ENCODE data around the gene NPHP4. TPM values are rescaled to one million over a fixed set of nuclear protein-coding genes. Genes with fewer than 3 reads are reported as not detected.

NPHP4 gene
- total RNA-seq, 2 experiments from 2014 or later: 11.4 to 12.6 TPM

- no peak for DNase-seq
- Mint-ChIP-seq H3K4me3 (no peak overlapping the region), H3K27me3 (no peaks in the 10 kb centered on the region)
Measured at GRCh38 chr1:5921129-5921528, 71.1 kb downstream of the NPHP4 start.

GRCh38 chr1:5920201-5920600 is 72.0 kb downstream of the NPHP4 start:
- peaks cover 8% of the 10 kb centered on the region for H3K36me3 Mint-ChIP-seq
- no peak overlapping the region for H3K4me3 Mint-ChIP-seq
- no peak for DNase-seq
- no peaks in the 10 kb centered on the region for H3K9me3 Mint-ChIP-seq
- H3K27ac Mint-ChIP-seq: no peak overlapping the region
- peaks cover 7% of the 10 kb centered on the region for H3K4me1 Mint-ChIP-seq
- no peaks in the 10 kb centered on the region for H3K27me3 Mint-ChIP-seq

More at GRCh38 chr1:5921129-5921528, 71.1 kb downstream of the NPHP4 start:
- no peak overlapping the region for H3K27ac Mint-ChIP-seq
- peaks cover 8% of the 10 kb centered on the region for H3K36me3 Mint-ChIP-seq
- H3K9me3 Mint-ChIP-seq: no peaks in the 10 kb centered on the region
- H3K4me1 Mint-ChIP-seq: peaks cover 1% of the 10 kb centered on the region

GRCh38 chr1:5918275-5918649 is 74.0 kb downstream of the NPHP4 start:
- no peak for DNase-seq
- no peak overlapping the region for H3K27ac Mint-ChIP-seq
- no peaks in the 10 kb centered on the region for H3K9me3 Mint-ChIP-seq
- H3K27me3 Mint-ChIP-seq: no peaks in the 10 kb centered on the region
- H3K36me3 Mint-ChIP-seq: peaks cover 2% of the 10 kb centered on the region
- H3K4me3 Mint-ChIP-seq: no peak overlapping the region
- H3K4me1 Mint-ChIP-seq: peaks cover 7% of the 10 kb centered on the region

- no peak overlapping the region for H3K27ac Mint-ChIP-seq
- H3K27me3 Mint-ChIP-seq: no peaks in the 10 kb centered on the region
- H3K4me1 Mint-ChIP-seq: peaks cover 7% of the 10 kb centered on the region
- H3K9me3 Mint-ChIP-seq: no peaks in the 10 kb centered on the region
- no peak for DNase-seq
- H3K36me3 Mint-ChIP-seq: no peaks in the 10 kb centered on the region
- H3K4me3 Mint-ChIP-seq: no peak overlapping the region
Measured at GRCh38 chr1:5917591-5918274, 74.5 kb downstream of the NPHP4 start.

GRCh38 chr1:5917281-5917590 is 75.0 kb downstream of the NPHP4 start:
- Mint-ChIP-seq H3K36me3 (no peaks in the 10 kb centered on the region), H3K4me3 (no peak overlapping the region), H3K27ac (no peak overlapping the region), H3K9me3 (no peaks in the 10 kb centered on the region), H3K27me3 (no peaks in the 10 kb centered on the region), H3K4me1 (peaks cover 7% of the 10 kb centered on the region)
- no peak for DNase-seq

GRCh38 chr1:5916572-5917280 is 75.5 kb downstream of the NPHP4 start:
- no peak overlapping the region for H3K4me3 Mint-ChIP-seq
- no peaks in the 10 kb centered on the region for H3K36me3 Mint-ChIP-seq
- H3K27me3 Mint-ChIP-seq: no peaks in the 10 kb centered on the region
- H3K4me1 Mint-ChIP-seq: peaks cover 7% of the 10 kb centered on the region
- no peak for DNase-seq
- no peaks in the 10 kb centered on the region for H3K9me3 Mint-ChIP-seq
- no peak overlapping the region for H3K27ac Mint-ChIP-seq

- no peaks in the 10 kb centered on the region for H3K9me3 Mint-ChIP-seq
- H3K27ac Mint-ChIP-seq: no peak overlapping the region
- no peaks in the 10 kb centered on the region for H3K27me3 Mint-ChIP-seq
- H3K4me3 Mint-ChIP-seq: no peak overlapping the region
- H3K4me1 Mint-ChIP-seq: peaks cover 7% of the 10 kb centered on the region
- no peak for DNase-seq
- no peaks in the 10 kb centered on the region for H3K36me3 Mint-ChIP-seq
Measured at GRCh38 chr1:5915587-5916571, 76.3 kb downstream of the NPHP4 start.

- Mint-ChIP-seq H3K27ac (no peak overlapping the region), H3K4me3 (no peak overlapping the region), H3K27me3 (no peaks in the 10 kb centered on the region), H3K36me3 (no peaks in the 10 kb centered on the region), H3K4me1 (peaks cover 7% of the 10 kb centered on the region), H3K9me3 (no peaks in the 10 kb centered on the region)
- no peak for DNase-seq
Measured at GRCh38 chr1:5914676-5915365, 77.4 kb downstream of the NPHP4 start.

- no peak overlapping the region for H3K27ac Mint-ChIP-seq
- no peaks in the 10 kb centered on the region for H3K36me3 Mint-ChIP-seq
- H3K4me3 Mint-ChIP-seq: no peak overlapping the region
- no peaks in the 10 kb centered on the region for H3K27me3 Mint-ChIP-seq
- peaks cover 7% of the 10 kb centered on the region for H3K4me1 Mint-ChIP-seq
- no peak for DNase-seq
- no peaks in the 10 kb centered on the region for H3K9me3 Mint-ChIP-seq
Measured at GRCh38 chr1:5913876-5914275, 78.3 kb downstream of the NPHP4 start.

- Mint-ChIP-seq H3K27ac (no peak overlapping the region), H3K27me3 (no peaks in the 10 kb centered on the region), H3K4me1 (peaks cover 7% of the 10 kb centered on the region), H3K4me3 (no peak overlapping the region), H3K9me3 (no peaks in the 10 kb centered on the region), H3K36me3 (no peaks in the 10 kb centered on the region)
- DNase-seq: no peak
Measured at GRCh38 chr1:5913078-5913845, 79.0 kb downstream of the NPHP4 start.

GRCh38 chr1:5911871-5912271 is 80.4 kb downstream of the NPHP4 start:
- Mint-ChIP-seq H3K36me3 (no peaks in the 10 kb centered on the region), H3K27ac (no peak overlapping the region), H3K9me3 (no peaks in the 10 kb centered on the region), H3K4me3 (no peak overlapping the region), H3K4me1 (peaks cover 7% of the 10 kb centered on the region), H3K27me3 (no peaks in the 10 kb centered on the region)
- DNase-seq: no peak

GRCh38 chr1:5911157-5911556 is 81.1 kb downstream of the NPHP4 start:
- Mint-ChIP-seq H3K36me3 (no peaks in the 10 kb centered on the region), H3K4me3 (no peak overlapping the region), H3K9me3 (no peaks in the 10 kb centered on the region), H3K27ac (no peak overlapping the region), H3K4me1 (peaks cover 6% of the 10 kb centered on the region), H3K27me3 (no peaks in the 10 kb centered on the region)
- DNase-seq: no peak

- H3K36me3 Mint-ChIP-seq: no peaks in the 10 kb centered on the region
- DNase-seq: no peak
- H3K4me3 Mint-ChIP-seq: no peak overlapping the region
- no peaks in the 10 kb centered on the region for H3K27me3 Mint-ChIP-seq
- H3K27ac Mint-ChIP-seq: no peak overlapping the region
- H3K9me3 Mint-ChIP-seq: no peaks in the 10 kb centered on the region
- peaks cover under 1% of the 10 kb centered on the region for H3K4me1 Mint-ChIP-seq
Measured at GRCh38 chr1:5910666-5911065, 81.6 kb downstream of the NPHP4 start.

- H3K27ac Mint-ChIP-seq: no peak overlapping the region
- no peak for DNase-seq
- no peaks in the 10 kb centered on the region for H3K36me3 Mint-ChIP-seq
- no peaks in the 10 kb centered on the region for H3K9me3 Mint-ChIP-seq
- H3K27me3 Mint-ChIP-seq: no peaks in the 10 kb centered on the region
- no peaks in the 10 kb centered on the region for H3K4me1 Mint-ChIP-seq
- no peak overlapping the region for H3K4me3 Mint-ChIP-seq
Measured at GRCh38 chr1:5910276-5910620, 82.0 kb downstream of the NPHP4 start.

Data from activated naive CD8-positive, alpha-beta T cell treated with anti-CD3 and anti-CD28 coated beads for 36 hours (primary cell).